Measurements from ENCODE around the gene KCNC3.
"Not testable (repeated sequence)": the region's sequence is repeated elsewhere in the genome, so short reads cannot be mapped to it uniquely, and the experiment has no call there.

The KCNC3 gene

DNA sequence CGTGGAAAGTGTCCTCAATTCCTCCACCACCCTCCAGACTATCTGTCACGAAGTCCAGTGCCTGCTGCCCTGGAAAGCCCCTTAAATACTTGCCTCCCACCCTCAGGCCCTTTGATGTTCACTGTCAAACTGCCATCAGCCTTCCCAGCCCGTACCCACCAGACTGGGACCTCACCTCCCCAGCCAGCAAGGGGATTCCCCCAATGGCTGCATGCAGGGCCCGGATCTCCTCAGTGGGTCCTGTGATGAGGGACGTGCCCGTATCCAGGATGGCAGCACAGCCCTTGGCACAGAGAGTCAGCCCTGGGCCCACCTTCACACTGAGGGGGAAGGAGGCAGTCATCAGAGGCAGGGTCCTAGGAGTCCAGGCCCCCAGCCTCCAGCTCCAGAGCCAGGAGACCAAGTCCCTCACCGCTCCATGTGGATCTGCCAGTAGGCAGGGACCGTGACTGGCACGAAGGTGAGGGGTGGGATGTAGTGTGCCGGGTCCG is 30.2 kb upstream of the KCNC3 start:
- Histone ChIP-seq H3K4me3 (ENCODE audit: severe bottlenecking) (no peak overlapping the region), H3K4me1 (ENCODE audit: insufficient read depth, poor library complexity, severe bottlenecking) (no peaks in the 10 kb centered on the region), H3K27ac (ENCODE audit: poor library complexity, severe bottlenecking) (no peak overlapping the region), H3K9me3 (ENCODE audit: severe bottlenecking) (no peaks in the 10 kb centered on the region), H3K36me3 (ENCODE audit: low read depth) (no peaks in the 10 kb centered on the region), H3K27me3 (ENCODE audit: insufficient read depth, poor library complexity, severe bottlenecking) (no peaks in the 10 kb centered on the region)
- DNase-seq (ENCODE audit: low spot score) (no peak), ATAC-seq (ENCODE audit: low read depth) (no peak)
- TF ChIP-seq, protein P1, sequence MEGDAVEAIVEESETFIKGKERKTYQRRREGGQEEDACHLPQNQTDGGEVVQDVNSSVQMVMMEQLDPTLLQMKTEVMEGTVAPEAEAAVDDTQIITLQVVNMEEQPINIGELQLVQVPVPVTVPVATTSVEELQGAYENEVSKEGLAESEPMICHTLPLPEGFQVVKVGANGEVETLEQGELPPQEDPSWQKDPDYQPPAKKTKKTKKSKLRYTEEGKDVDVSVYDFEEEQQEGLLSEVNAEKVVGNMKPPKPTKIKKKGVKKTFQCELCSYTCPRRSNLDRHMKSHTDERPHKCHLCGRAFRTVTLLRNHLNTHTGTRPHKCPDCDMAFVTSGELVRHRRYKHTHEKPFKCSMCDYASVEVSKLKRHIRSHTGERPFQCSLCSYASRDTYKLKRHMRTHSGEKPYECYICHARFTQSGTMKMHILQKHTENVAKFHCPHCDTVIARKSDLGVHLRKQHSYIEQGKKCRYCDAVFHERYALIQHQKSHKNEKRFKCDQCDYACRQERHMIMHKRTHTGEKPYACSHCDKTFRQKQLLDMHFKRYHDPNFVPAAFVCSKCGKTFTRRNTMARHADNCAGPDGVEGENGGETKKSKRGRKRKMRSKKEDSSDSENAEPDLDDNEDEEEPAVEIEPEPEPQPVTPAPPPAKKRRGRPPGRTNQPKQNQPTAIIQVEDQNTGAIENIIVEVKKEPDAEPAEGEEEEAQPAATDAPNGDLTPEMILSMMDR (IDR thresholded peaks at IDR 0.05; ENCODE audit: poor library complexity, severe bottlenecking), result no peak

DNA sequence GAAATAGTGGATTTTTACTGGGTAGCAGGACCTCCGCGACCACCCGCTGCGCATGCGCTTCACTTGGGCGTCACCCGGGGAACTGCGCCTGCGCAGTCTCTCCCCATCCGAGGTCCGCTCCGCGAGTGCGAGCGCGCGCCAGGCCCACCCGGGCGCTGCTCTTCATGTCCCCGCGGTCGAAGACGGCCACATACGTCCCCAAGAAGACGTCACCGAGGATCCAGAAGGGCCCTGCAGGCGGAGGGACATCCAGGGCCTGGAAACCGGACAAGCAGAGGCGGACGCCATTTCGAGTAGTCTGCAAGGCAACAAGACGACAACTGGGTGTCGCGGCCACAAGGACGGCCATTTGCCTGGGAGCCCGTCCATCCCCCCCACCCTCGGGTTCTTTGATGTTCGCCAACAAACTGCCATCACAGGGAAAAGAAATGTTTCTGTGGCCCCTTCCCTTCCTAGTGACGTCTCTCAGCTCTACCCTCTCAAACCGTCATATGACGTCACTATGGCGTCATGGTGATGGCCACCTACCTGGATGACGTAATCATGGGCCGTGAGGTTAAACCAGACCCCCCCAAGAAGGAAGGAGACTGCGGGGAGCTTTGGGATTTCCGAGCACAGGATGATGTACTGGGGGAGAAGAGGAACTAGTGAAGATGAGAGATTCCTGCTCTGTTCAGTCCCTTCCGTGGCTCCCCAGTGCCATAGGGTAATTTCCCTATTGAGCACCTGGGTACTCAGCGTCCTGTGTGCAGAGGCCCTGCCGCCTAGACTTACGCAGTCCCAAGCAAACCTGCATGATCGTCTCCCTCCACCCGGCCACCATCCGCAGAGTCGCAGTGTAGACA is 29.5 kb upstream of the KCNC3 start:
- TF ChIP-seq, protein P1 (IDR thresholded peaks at IDR 0.05; ENCODE audit: poor library complexity, severe bottlenecking), result no peak
- no peak overlapping the region for H3K27ac ChIP-seq (ENCODE audit: poor library complexity, severe bottlenecking)
- DNase-seq (ENCODE audit: low spot score), result no peak

DNA sequence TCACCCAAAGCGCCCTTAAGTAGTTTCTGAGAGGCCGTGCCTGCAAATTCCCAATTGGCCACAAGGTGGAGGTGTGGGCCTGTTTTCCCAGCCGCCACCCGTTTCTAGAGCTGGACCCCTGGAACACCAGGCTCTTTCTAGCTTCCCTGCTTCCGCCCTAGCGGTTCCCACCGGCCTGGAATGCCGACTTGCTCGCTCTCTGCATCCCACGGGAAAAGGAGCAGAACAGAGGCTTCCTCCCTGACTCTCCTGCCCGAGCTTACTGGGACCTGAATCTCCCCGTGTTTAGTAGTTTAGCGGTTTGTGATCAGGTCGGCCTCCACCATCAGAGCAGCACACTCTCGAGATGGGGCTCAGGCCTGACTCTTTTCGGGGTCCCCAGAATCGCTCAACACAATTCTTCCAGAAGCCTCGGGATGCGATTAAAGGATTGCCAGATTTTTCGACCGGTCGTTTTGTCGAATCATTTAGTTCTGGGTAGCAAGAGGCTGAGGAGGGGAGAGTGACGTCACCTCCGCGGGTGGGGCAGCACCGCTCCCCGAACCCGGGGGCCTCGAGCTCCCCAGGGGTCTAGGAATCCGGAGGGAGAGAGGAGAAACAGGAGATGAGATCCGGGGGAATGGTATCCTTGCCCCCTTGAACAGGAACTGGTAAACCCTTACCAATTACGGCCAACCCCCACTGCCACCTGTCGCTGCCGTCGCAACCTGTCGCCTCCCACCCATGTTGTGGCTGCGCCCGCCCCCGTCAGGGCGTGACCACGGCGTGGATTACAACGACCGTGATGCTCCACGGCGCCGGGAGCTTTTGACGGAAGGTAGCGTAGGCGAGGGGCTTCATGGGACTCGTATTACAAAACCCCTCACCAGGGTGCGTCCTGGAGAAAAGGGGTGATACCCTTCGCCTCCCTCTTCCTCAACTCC is 28.3 kb upstream of the KCNC3 start:
- peak; percentile 75 for ATAC-seq (ENCODE audit: low read depth)
- Histone ChIP-seq H3K9me3 (ENCODE audit: severe bottlenecking) (no peaks in the 10 kb centered on the region), H3K4me1 (ENCODE audit: insufficient read depth, poor library complexity, severe bottlenecking) (no peaks in the 10 kb centered on the region), H3K27me3 (ENCODE audit: insufficient read depth, poor library complexity, severe bottlenecking) (no peaks in the 10 kb centered on the region), H3K27ac (ENCODE audit: poor library complexity, severe bottlenecking) (no peak overlapping the region), H3K36me3 (ENCODE audit: low read depth) (no peaks in the 10 kb centered on the region), H3K4me3 (ENCODE audit: severe bottlenecking) (peak overlapping the region; percentile 50)
- TF ChIP-seq, protein P1 (IDR thresholded peaks at IDR 0.05; ENCODE audit: poor library complexity, severe bottlenecking), result peak; percentile 84
- DNase-seq (ENCODE audit: low spot score), result no peak

More for the DNA sequence above, 29.5 kb upstream of the KCNC3 start:
- Histone ChIP-seq H3K4me3 (ENCODE audit: severe bottlenecking) (peak overlapping the region; percentile 50), H3K27me3 (ENCODE audit: insufficient read depth, poor library complexity, severe bottlenecking) (no peaks in the 10 kb centered on the region), H3K36me3 (ENCODE audit: low read depth) (no peaks in the 10 kb centered on the region), H3K4me1 (ENCODE audit: insufficient read depth, poor library complexity, severe bottlenecking) (no peaks in the 10 kb centered on the region), H3K9me3 (ENCODE audit: severe bottlenecking) (no peaks in the 10 kb centered on the region)
- peak; percentile 51 for ATAC-seq (ENCODE audit: low read depth)

DNA sequence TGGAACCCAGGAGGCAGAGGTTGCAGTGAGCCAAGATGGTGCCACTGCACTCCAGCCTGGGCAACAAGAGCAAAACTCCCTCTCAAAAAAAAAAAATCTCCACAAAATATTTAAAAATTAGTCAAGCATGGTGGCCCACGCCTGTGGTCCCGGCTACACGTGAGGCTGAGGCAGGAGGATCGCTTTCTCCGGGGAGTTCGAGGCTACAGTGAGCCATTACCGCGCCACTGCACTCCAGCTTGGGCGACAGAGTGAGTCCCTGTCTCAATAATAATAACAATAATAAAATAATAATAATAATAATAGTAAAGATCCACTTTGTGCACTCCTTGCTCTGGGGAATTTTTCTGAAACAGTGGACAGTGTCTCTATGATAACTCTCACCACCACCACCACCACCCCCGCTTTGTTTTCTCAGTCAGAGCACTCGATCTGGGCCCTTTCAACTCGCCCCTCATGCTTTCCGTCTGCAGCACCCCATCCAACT is 27.6 kb upstream of the KCNC3 start:
- no peak overlapping the region for H3K4me3 ChIP-seq (ENCODE audit: severe bottlenecking)
- ATAC-seq (ENCODE audit: low read depth) (no peak), DNase-seq (ENCODE audit: low spot score) (no peak)
- no peak overlapping the region for H3K27ac ChIP-seq (ENCODE audit: poor library complexity, severe bottlenecking)
- H3K9me3 ChIP-seq (ENCODE audit: severe bottlenecking), result no peaks in the 10 kb centered on the region
- no peaks in the 10 kb centered on the region for H3K36me3 ChIP-seq (ENCODE audit: low read depth)
- H3K4me1 ChIP-seq (ENCODE audit: insufficient read depth, poor library complexity, severe bottlenecking), result no peaks in the 10 kb centered on the region
- TF ChIP-seq, protein P1 (IDR thresholded peaks at IDR 0.05; ENCODE audit: poor library complexity, severe bottlenecking), result no peak
- no peaks in the 10 kb centered on the region for H3K27me3 ChIP-seq (ENCODE audit: insufficient read depth, poor library complexity, severe bottlenecking)

DNA sequence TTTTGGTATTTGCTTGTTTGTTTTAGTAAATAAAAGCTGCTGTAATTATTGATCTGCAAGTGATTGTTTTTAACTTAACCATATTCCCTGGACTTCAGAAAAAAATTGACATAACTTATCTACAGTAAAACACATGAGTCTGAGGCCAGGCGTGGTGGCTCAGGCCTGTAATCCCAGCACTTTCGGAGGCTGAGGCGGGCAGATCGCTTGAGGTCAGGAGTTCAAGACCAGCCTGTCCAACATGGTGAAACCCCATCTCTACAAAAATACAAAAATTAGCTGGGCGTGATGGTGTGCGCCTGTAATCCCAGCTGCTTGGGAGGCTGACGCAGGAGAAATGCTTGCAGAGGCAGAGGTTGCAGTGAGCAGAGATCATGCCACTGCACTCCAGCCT is 24.3 kb upstream of the KCNC3 start:
- H3K4me1 ChIP-seq (ENCODE audit: insufficient read depth, poor library complexity, severe bottlenecking); H3K27me3 ChIP-seq (ENCODE audit: insufficient read depth, poor library complexity, severe bottlenecking); H3K36me3 ChIP-seq (ENCODE audit: low read depth); ATAC-seq (ENCODE audit: low read depth); H3K4me3 ChIP-seq (ENCODE audit: severe bottlenecking); DNase-seq (ENCODE audit: low spot score); H3K9me3 ChIP-seq (ENCODE audit: severe bottlenecking); H3K27ac ChIP-seq (ENCODE audit: poor library complexity, severe bottlenecking): not testable (repeated sequence)
